Uterus (tissue), 2 donors: ENCODE results near the gene DOK6.

Source experiments
- CTCF ChIP-seq, 4 experiments: fragments of 200-600 bp in 2 of 4; fragments of 450-650 bp in 2 of 4; sonication (generic) in 2 of 4; IDR thresholded peaks; one replicate each; pipeline ENCODE4 v1.5.1; 2016 to 2019; ENCODE audit warnings: antibody characterized with exemption in 4 of 4, mild to moderate bottlenecking in 2 of 4, moderate library complexity in 1 of 4
- POLR2A ChIP-seq, 2 donors: fragments of 450-650 bp; IDR thresholded peaks; one replicate each; pipeline ENCODE4 v1.6.1; 2016; ENCODE audit warnings: antibody characterized with exemption in 2 of 2, mild to moderate bottlenecking in 1 of 2, moderate library complexity in 1 of 2

GRCh38 chr18:69597561-69597960 lies 196.9 kb downstream of the DOK6 start:
- TF ChIP-seq CTCF (IDR thresholded peaks at IDR 0.05) (no peak), POLR2A (IDR thresholded peaks at IDR 0.05) (no peak)
